Islet of Langerhans (tissue), 1 donor: ENCODE results near the gene IGBP1.
A peak's percentile ranks its signal among the peaks of the same experiment; 100 is the strongest.
"Not testable (repeated sequence)": the region's sequence is repeated elsewhere in the genome, so short reads cannot be mapped to it uniquely, and the experiment has no call there.

Experiments used
- FAIRE-seq: peaks from one replicate; lab custom pipeline; 2011; peaks lifted over from hg19 to GRCh38; lab: Jason Lieb, UNC

IGBP1 gene

GRCh38 chrX:70133303-70134115, at the start of gene IGBP1:
Gene IGBP1 (plus strand): TSS chrX:70133447. CDS start chrX:70133948, 501 bp downstream.
- peak; percentile 81 for FAIRE-seq

GRCh38 chrX:70084592-70085240, 48.5 kb upstream of the IGBP1 start:
- no peak for FAIRE-seq

- FAIRE-seq = no peak
Observed at GRCh38 chrX:70087857-70088630, 45.2 kb upstream of the IGBP1 start.

- no peak for FAIRE-seq
Observed at GRCh38 chrX:70088751-70089150, 44.5 kb upstream of the IGBP1 start.

GRCh38 chrX:70089604-70090297, 43.5 kb upstream of the IGBP1 start:
- FAIRE-seq = no peak

- FAIRE-seq = no peak
Observed at GRCh38 chrX:70092247-70092646, 41.0 kb upstream of the IGBP1 start.

GRCh38 chrX:70096052-70096451, 37.2 kb upstream of the IGBP1 start:
- no peak for FAIRE-seq

- FAIRE-seq = no peak
Observed at GRCh38 chrX:70105229-70105628, 28.0 kb upstream of the IGBP1 start.

GRCh38 chrX:70111436-70112026, 21.7 kb upstream of the IGBP1 start:
- FAIRE-seq = not testable (repeated sequence)

- no peak for FAIRE-seq
Observed at GRCh38 chrX:70117738-70118137, 15.5 kb upstream of the IGBP1 start.

- FAIRE-seq = not testable (repeated sequence)
Observed at GRCh38 chrX:70123014-70123413, 10.2 kb upstream of the IGBP1 start.

GRCh38 chrX:70124678-70125077, 8.6 kb upstream of the IGBP1 start:
- no peak for FAIRE-seq

GRCh38 chrX:70128071-70128470, 5.2 kb upstream of the IGBP1 start:
- FAIRE-seq = no peak

GRCh38 chrX:70129816-70130215, 3.4 kb upstream of the IGBP1 start:
- FAIRE-seq = no peak

- FAIRE-seq = no peak
Observed at GRCh38 chrX:70132224-70132623, 1.0 kb upstream of the IGBP1 start.

GRCh38 chrX:70132877-70133302, 357 bp upstream of the IGBP1 start:
- no peak for FAIRE-seq

GRCh38 chrX:70134116-70134477, 850 bp downstream of the IGBP1 start:
- no peak for FAIRE-seq

GRCh38 chrX:70138622-70139021, 5.4 kb downstream of the IGBP1 start:
- no peak for FAIRE-seq

GRCh38 chrX:70139736-70140135, 6.5 kb downstream of the IGBP1 start:
- no peak for FAIRE-seq

GRCh38 chrX:70141373-70141772, 8.1 kb downstream of the IGBP1 start:
- no peak for FAIRE-seq

GRCh38 chrX:70166601-70167590, 33.6 kb downstream of the IGBP1 start:
- FAIRE-seq = no peak
